HFF-Myc (cell line): ENCODE results near the gene RERG.
A peak's percentile ranks its signal among the peaks of the same experiment; 100 is the strongest.

Experiments
- DNase-seq: peaks from one replicate; pipeline ENCODE4 v3.0.0-alpha.2; 2011; ENCODE audit warnings: low read depth; ENCODE audit errors: extremely low read depth
- H3K4me3 ChIP-seq: replicated peaks from 2 replicates; pipeline ENCODE4 v1.5.1; 2011; ENCODE audit warnings: low read depth, mild to moderate bottlenecking, control low read depth, low read length
- TF ChIP-seq, protein P1 (sequence below): IDR thresholded peaks from 2 replicates; pipeline ENCODE4 v1.5.1; 2012; ENCODE audit warnings: mild to moderate bottlenecking, low read depth, low read length, control low read depth; ENCODE audit errors: missing control alignments

Gene RERG, protein sequence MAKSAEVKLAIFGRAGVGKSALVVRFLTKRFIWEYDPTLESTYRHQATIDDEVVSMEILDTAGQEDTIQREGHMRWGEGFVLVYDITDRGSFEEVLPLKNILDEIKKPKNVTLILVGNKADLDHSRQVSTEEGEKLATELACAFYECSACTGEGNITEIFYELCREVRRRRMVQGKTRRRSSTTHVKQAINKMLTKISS

DNA sequence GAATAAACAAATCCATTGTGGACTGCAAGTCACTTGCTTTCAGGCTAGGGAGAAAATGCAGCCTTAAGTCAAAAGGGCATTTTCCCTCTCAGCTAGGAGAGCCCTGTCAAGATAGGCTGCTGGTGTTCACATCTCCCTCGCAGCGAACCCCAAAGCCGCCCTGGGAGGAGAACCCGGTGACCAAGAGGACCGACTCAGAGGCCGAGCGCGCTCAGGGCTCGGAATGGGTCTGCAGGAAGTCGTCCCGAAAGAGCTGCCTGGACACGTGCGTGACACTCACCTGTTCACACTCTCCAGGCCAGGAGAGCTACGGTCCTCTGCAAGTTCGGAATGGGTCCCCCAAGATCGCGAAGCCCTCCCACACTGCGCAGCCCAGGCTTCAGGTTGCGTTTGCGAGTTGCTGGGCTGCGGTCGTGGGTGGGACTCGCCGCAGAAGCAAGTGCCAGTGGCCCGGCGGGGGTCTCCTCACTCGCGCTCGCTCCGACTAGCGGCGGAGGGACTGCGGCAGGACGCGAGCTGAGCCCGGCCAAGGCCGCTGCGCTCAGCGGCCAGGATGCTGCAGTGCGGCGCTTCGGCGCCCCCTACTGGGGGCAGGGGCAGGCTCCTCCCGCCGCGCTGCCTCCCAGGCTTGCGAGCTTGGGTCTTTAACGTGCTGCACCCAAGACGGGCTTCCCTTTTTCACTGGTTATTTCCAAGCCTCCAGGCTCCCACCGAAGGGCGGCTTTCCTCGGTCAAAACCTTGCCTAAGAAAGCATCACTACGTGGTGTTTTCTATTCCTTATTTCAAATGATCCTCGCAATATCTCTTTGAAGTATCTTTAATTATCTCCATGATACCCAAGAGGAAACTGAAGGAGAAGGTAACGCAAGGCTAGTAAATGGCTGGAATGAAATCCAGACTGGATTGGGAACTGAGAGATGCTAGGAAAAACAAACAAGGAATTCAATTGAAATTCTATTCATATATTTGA is at the start of gene RERG:
Gene RERG, minus strand, starts transcription at position 503 of the 971 bp plus-strand sequence. CDS start 3,928 bp downstream, outside the sequence.
- TF ChIP-seq, protein P1, sequence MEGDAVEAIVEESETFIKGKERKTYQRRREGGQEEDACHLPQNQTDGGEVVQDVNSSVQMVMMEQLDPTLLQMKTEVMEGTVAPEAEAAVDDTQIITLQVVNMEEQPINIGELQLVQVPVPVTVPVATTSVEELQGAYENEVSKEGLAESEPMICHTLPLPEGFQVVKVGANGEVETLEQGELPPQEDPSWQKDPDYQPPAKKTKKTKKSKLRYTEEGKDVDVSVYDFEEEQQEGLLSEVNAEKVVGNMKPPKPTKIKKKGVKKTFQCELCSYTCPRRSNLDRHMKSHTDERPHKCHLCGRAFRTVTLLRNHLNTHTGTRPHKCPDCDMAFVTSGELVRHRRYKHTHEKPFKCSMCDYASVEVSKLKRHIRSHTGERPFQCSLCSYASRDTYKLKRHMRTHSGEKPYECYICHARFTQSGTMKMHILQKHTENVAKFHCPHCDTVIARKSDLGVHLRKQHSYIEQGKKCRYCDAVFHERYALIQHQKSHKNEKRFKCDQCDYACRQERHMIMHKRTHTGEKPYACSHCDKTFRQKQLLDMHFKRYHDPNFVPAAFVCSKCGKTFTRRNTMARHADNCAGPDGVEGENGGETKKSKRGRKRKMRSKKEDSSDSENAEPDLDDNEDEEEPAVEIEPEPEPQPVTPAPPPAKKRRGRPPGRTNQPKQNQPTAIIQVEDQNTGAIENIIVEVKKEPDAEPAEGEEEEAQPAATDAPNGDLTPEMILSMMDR: peak; percentile 96
- no peak within 1 kb of the TSS; the same call in 1 of the 2 replicates for H3K4me3 ChIP-seq
- DNase-seq: peak; percentile 20

- TF ChIP-seq, protein P1: no peak
- no peak overlapping the region for H3K4me3 ChIP-seq
- DNase-seq: no peak
Measured at GRCh38 chr12:15270591-15270990, 49.4 kb upstream of the RERG start.

GRCh38 chr12:15268927-15269552 is 47.8 kb upstream of the RERG start:
- peak; percentile 51 for DNase-seq
- TF ChIP-seq, protein P1: peak; percentile 82
- no peak overlapping the region for H3K4me3 ChIP-seq

DNA sequence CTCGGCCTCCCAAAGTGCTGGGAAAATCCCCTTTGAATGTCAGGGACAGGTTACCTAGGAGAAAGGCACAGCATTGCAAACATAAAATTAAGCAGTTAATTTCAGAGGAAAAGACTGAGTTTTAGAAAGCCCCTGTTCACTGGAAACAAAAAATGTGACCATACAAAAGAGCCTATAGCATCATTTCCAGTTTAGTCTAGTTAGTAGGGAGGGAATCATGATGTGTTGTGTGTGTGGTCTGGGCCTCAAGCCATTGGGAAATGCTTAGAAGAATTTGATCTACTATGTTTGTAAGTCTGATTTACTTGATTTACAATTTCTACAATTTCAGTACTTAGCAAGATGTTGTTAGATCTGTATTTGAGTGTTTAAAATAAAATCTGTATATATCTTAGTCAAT is 47.1 kb upstream of the RERG start:
- no peak for DNase-seq
- H3K4me3 ChIP-seq: no peak overlapping the region
- TF ChIP-seq, protein P1: no peak

GRCh38 chr12:15265875-15266274 is 44.7 kb upstream of the RERG start:
- H3K4me3 ChIP-seq: no peak overlapping the region
- TF ChIP-seq, protein P1: no peak

DNA sequence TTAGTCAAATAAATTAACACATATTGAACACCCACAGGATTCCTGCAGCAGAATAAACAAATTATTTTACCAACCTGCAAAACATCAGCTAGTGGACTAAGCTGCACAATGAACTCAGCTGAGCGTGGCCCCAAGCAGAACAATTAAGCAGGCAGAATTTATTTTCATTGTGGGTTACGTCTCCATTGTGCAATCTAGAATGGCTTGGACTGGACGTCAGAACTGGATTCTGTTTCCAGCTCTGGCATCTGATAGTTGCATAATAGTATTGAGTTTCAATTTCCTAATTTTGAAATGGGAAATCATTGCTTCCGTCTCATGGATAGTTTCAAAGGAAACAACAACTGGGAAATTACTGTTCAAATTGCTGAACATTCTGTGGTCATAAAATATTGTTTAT is 35.5 kb upstream of the RERG start:
- TF ChIP-seq, protein P1: no peak
- no peak for DNase-seq
- H3K4me3 ChIP-seq: no peak overlapping the region

More at GRCh38 chr12:15265875-15266274, 44.7 kb upstream of the RERG start:
- DNase-seq: no peak
